HepG2 (cell line): ENCODE measurements around the gene PITPNM2. TPM values are rescaled to one million over a fixed set of nuclear protein-coding genes. Genes with fewer than 3 reads are reported as not detected.
A peak's percentile ranks its signal among the peaks of the same experiment; 100 is the strongest.

ENCODE experiments used
- AGO2 ChIP-seq: fragments of 200-400 bp; formaldehyde crosslinking; optimal IDR thresholded peaks from 2 replicates; pipeline ENCODE3; 2017; ENCODE audit warnings: mild to moderate bottlenecking, low read depth, low read length, moderate library complexity
- ARNTL ChIP-seq: sonication (generic); formaldehyde crosslinking; IDR thresholded peaks from 2 replicates; pipeline ENCODE4 v1.4.0; 2020; ENCODE audit warnings: mild to moderate bottlenecking, missing genetic modification reagents
- BORCS8-MEF2B ChIP-seq: sonication (generic); formaldehyde crosslinking; IDR thresholded peaks from 2 replicates; pipeline ENCODE4 v1.8.0; 2022; ENCODE audit warnings: mild to moderate bottlenecking, missing genetic modification reagents
- CREM ChIP-seq, 2 experiments: sonication (generic) in 1 of 2; formaldehyde crosslinking in 1 of 2; IDR thresholded peaks; 2 replicates each; pipeline versions ENCODE4 v1.4.0 to v1.6.1; 2016 to 2020; ENCODE audit warnings: antibody characterized with exemption in 1 of 2, mild to moderate bottlenecking in 1 of 2, missing genetic modification reagents in 1 of 2
- DMAP1 ChIP-seq: IDR thresholded peaks from 2 replicates; pipeline ENCODE4 v1.6.1; 2016
- ELF4 ChIP-seq: sonication (generic); formaldehyde crosslinking; IDR thresholded peaks from 2 replicates; pipeline ENCODE4 v1.5.0; 2020; ENCODE audit warnings: missing genetic modification reagents, mild to moderate bottlenecking, moderate library complexity, borderline replicate concordance
- RARA ChIP-seq: IDR thresholded peaks from 2 replicates; pipeline ENCODE4 v1.6.1; 2016; ENCODE audit warnings: missing genetic modification reagents, missing compliant biosample characterization
- SIN3B ChIP-seq: fragments of 150-350 bp; IDR thresholded peaks from 2 replicates; pipeline ENCODE4 v1.6.1; 2014; ENCODE audit warnings: low read length
- SIX4 ChIP-seq: sonication (generic); formaldehyde crosslinking; IDR thresholded peaks from 2 replicates; pipeline ENCODE4 v1.4.0; 2020; ENCODE audit warnings: missing genetic modification reagents
- SNAI1 ChIP-seq: sonication (generic); formaldehyde crosslinking; IDR thresholded peaks from 2 replicates; pipeline ENCODE4 v1.5.0; 2020; ENCODE audit warnings: mild to moderate bottlenecking, missing genetic modification reagents, borderline replicate concordance
- TCF7L2 ChIP-seq: IDR thresholded peaks from 2 replicates; pipeline ENCODE4 v1.6.1; 2011; ENCODE audit warnings: mild to moderate bottlenecking, low read depth, low read length, moderate library complexity
- THAP11 ChIP-seq: IDR thresholded peaks from 2 replicates; pipeline ENCODE4 v1.6.1; 2016; ENCODE audit warnings: missing biosample characterization, missing genetic modification reagents
- ZBTB20 ChIP-seq: sonication (generic); formaldehyde crosslinking; IDR thresholded peaks from 2 replicates; pipeline ENCODE4 v1.8.1; 2023; ENCODE audit warnings: missing genetic modification reagents, low read depth, mild to moderate bottlenecking, borderline replicate concordance
- ZNF136 ChIP-seq: sonication (generic); formaldehyde crosslinking; IDR thresholded peaks from 2 replicates; pipeline ENCODE4 v1.8.1; 2022; ENCODE audit warnings: low read depth, mild to moderate bottlenecking, moderate library complexity, missing genetic modification reagents
- ZNF30 ChIP-seq: sonication (generic); formaldehyde crosslinking; IDR thresholded peaks from 2 replicates; pipeline ENCODE4 v1.5.0; 2020; ENCODE audit warnings: mild to moderate bottlenecking, missing genetic modification reagents
- ZNF326 ChIP-seq: sonication (generic); formaldehyde crosslinking; IDR thresholded peaks from 2 replicates; pipeline ENCODE4 v1.4.0; 2020; ENCODE audit warnings: missing genetic modification reagents, borderline replicate concordance
- ZNF7 ChIP-seq: IDR thresholded peaks from 2 replicates; pipeline ENCODE4 v1.6.1; 2016; ENCODE audit warnings: missing biosample characterization, missing genetic modification reagents
- ZNF790 ChIP-seq: sonication (generic); formaldehyde crosslinking; IDR thresholded peaks from 2 replicates; pipeline ENCODE4 v1.8.0; 2022; ENCODE audit warnings: missing genetic modification reagents, mild to moderate bottlenecking, borderline replicate concordance
- polyA plus RNA-seq, 8 experiments: library from polyadenylated mRNA; depleted of rRNA in 3 of 8; stranded (reverse) in 7 of 8; unstranded in 1 of 8; fragments of >200 nt; fragmentation: Illumina TruSeq in 4 of 8; extraction: Trizol in 4 of 8; gene quantifications; 2 replicates each; pipeline versions ENCODE4 v1.2.1 to v1.2.3, GENCODE V29; 2011 to 2016; ENCODE audit warnings: low read depth in 4 of 8, missing spikeins in 1 of 8, mixed read lengths in 1 of 8; ENCODE audit not compliant: insufficient read depth in 1 of 8
- total RNA-seq, 5 experiments: library from RNA; depleted of rRNA; stranded (reverse); fragments of >200 nt; fragmentation: Illumina TruSeq; extraction: Trizol; gene quantifications; 2 replicates each; pipeline ENCODE4 v1.2.3, GENCODE V29; 2016; ENCODE audit warnings: low read depth in 1 of 5
- TF ChIP-seq, protein P1 (sequence below): sonication (generic); formaldehyde crosslinking; IDR thresholded peaks from 2 replicates; pipeline ENCODE4 v1.9.0; 2021; ENCODE audit warnings: mild to moderate bottlenecking, missing genetic modification reagents
- TF ChIP-seq, protein P2 (sequence below): sonication (generic); formaldehyde crosslinking; IDR thresholded peaks from 2 replicates; pipeline ENCODE4 v1.4.0; 2020; ENCODE audit warnings: mild to moderate bottlenecking, missing genetic modification reagents
- TF ChIP-seq, protein P3 (sequence below): sonication (generic); formaldehyde crosslinking; IDR thresholded peaks from 2 replicates; pipeline ENCODE4 v1.8.0; 2022; ENCODE audit warnings: missing genetic modification reagents, mild to moderate bottlenecking, borderline replicate concordance

Gene PITPNM2
- total and polyA plus RNA-seq, 2 of the 13 experiments (the other 11 are each of a cell fraction or from before 2014, with no cell fraction given): 4.2 to 5.3 TPM

- TF ChIP-seq, protein P1, sequence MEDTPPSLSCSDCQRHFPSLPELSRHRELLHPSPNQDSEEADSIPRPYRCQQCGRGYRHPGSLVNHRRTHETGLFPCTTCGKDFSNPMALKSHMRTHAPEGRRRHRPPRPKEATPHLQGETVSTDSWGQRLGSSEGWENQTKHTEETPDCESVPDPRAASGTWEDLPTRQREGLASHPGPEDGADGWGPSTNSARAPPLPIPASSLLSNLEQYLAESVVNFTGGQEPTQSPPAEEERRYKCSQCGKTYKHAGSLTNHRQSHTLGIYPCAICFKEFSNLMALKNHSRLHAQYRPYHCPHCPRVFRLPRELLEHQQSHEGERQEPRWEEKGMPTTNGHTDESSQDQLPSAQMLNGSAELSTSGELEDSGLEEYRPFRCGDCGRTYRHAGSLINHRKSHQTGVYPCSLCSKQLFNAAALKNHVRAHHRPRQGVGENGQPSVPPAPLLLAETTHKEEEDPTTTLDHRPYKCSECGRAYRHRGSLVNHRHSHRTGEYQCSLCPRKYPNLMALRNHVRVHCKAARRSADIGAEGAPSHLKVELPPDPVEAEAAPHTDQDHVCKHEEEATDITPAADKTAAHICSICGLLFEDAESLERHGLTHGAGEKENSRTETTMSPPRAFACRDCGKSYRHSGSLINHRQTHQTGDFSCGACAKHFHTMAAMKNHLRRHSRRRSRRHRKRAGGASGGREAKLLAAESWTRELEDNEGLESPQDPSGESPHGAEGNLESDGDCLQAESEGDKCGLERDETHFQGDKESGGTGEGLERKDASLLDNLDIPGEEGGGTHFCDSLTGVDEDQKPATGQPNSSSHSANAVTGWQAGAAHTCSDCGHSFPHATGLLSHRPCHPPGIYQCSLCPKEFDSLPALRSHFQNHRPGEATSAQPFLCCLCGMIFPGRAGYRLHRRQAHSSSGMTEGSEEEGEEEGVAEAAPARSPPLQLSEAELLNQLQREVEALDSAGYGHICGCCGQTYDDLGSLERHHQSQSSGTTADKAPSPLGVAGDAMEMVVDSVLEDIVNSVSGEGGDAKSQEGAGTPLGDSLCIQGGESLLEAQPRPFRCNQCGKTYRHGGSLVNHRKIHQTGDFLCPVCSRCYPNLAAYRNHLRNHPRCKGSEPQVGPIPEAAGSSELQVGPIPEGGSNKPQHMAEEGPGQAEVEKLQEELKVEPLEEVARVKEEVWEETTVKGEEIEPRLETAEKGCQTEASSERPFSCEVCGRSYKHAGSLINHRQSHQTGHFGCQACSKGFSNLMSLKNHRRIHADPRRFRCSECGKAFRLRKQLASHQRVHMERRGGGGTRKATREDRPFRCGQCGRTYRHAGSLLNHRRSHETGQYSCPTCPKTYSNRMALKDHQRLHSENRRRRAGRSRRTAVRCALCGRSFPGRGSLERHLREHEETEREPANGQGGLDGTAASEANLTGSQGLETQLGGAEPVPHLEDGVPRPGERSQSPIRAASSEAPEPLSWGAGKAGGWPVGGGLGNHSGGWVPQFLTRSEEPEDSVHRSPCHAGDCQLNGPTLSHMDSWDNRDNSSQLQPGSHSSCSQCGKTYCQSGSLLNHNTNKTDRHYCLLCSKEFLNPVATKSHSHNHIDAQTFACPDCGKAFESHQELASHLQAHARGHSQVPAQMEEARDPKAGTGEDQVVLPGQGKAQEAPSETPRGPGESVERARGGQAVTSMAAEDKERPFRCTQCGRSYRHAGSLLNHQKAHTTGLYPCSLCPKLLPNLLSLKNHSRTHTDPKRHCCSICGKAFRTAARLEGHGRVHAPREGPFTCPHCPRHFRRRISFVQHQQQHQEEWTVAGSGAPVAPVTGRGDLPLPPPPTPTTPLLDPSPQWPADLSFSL (CRISPR knock-in tag): no peak
- TF ChIP-seq AGO2 (peak; percentile 24), ZNF136 (0 out of 2 replicates have a peak, but pooled peaks have one; percentile 48), CREM (IDR thresholded peaks at IDR 0.05) (peak; percentile 70), CREM (CRISPR knock-in tag; IDR thresholded peaks at IDR 0.05) (no peak), BORCS8-MEF2B (CRISPR knock-in tag) (0 out of 2 replicates have a peak, but pooled peaks have one; percentile 35), THAP11 (CRISPR knock-in tag) (no peak), ZBTB20 (no peak), SNAI1 (CRISPR knock-in tag) (peak; percentile 10; the same call in 1 of the 2 replicates), ZNF30 (CRISPR knock-in tag) (no peak), SIX4 (CRISPR knock-in tag) (peak; percentile 50; the same call in 1 of the 2 replicates), ZNF326 (CRISPR knock-in tag) (no peak), ARNTL (CRISPR knock-in tag) (no peak), SIN3B (no peak), TCF7L2 (no peak), DMAP1 (CRISPR knock-in tag) (peak; percentile 72; the same call in 1 of the 2 replicates), ZNF790 (CRISPR knock-in tag) (no peak), ZNF7 (CRISPR knock-in tag) (peak; percentile 16; the same call in 1 of the 2 replicates), RARA (CRISPR knock-in tag) (peak; percentile 90), ELF4 (peak; percentile 49; the same call in 1 of the 2 replicates)
- TF ChIP-seq, protein P2, sequence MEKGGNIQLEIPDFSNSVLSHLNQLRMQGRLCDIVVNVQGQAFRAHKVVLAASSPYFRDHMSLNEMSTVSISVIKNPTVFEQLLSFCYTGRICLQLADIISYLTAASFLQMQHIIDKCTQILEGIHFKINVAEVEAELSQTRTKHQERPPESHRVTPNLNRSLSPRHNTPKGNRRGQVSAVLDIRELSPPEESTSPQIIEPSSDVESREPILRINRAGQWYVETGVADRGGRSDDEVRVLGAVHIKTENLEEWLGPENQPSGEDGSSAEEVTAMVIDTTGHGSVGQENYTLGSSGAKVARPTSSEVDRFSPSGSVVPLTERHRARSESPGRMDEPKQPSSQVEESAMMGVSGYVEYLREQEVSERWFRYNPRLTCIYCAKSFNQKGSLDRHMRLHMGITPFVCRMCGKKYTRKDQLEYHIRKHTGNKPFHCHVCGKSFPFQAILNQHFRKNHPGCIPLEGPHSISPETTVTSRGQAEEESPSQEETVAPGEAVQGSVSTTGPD (CRISPR knock-in tag): no peak
- TF ChIP-seq, protein P3, sequence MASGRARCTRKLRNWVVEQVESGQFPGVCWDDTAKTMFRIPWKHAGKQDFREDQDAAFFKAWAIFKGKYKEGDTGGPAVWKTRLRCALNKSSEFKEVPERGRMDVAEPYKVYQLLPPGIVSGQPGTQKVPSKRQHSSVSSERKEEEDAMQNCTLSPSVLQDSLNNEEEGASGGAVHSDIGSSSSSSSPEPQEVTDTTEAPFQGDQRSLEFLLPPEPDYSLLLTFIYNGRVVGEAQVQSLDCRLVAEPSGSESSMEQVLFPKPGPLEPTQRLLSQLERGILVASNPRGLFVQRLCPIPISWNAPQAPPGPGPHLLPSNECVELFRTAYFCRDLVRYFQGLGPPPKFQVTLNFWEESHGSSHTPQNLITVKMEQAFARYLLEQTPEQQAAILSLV: no peak
These were observed 9.0 kb downstream of the PITPNM2 start (continued) for GRCh38 chr12:123141615-123142517.
